Measurements from ENCODE around the gene TMOD2. TPM values are rescaled to one million over a fixed set of nuclear protein-coding genes. Genes with fewer than 3 reads are reported as not detected.

The TMOD2 gene
- polyA plus RNA-seq, 3 donors = 1.2 to 28.9 (median 2.2) TPM

Other genes with a start within 250 kb of the TMOD2 start
- gene DMXL2, start 128.8 kb upstream of the TMOD2 start, polyA plus RNA-seq = 10 to 100 TPM in 2 of 3 donors, 1 to 10 TPM in 1; 8.2 to 30.9 (median 16.3) TPM
- gene SCG3, start 70.1 kb upstream of the TMOD2 start, polyA plus RNA-seq = 1 to 10 TPM in 1 of 3 donors, under 1 TPM in 2; 0.11 to 3.8 (median 0.39) TPM
- 10 to 100 TPM in 1 of 3 donors, 1 to 10 TPM in 2; 6.5 to 16.5 (median 6.5) TPM for gene LYSMD2, start 13.9 kb upstream of the TMOD2 start, polyA plus RNA-seq
- 10 to 100 TPM in 1 of 3 donors, 1 to 10 TPM in 2; 5.4 to 14.6 (median 7.5) TPM for gene TMOD3, start 78.1 kb downstream of the TMOD2 start, polyA plus RNA-seq
- gene LEO1, start 220.2 kb downstream of the TMOD2 start, polyA plus RNA-seq = 10 to 100 TPM in 1 of 3 donors, 1 to 10 TPM in 2; 7.2 to 11.2 (median 9.2) TPM

All from adipose tissue (tissue), 3 donors.